Keratinocyte (primary cell): ENCODE results near the gene CACNG4. TPM values are rescaled to one million over a fixed set of nuclear protein-coding genes. Genes with fewer than 3 reads are reported as not detected.

Experiments
- DNase-seq: peaks from one replicate; pipeline ENCODE4 v3.0.0-alpha.2; 2011; ENCODE audit warnings: low read depth, missing footprints, low spot score
- FAIRE-seq: peaks from 2 replicates; lab custom pipeline; 2011; peaks lifted over from hg19 to GRCh38; lab: Jason Lieb, UNC
- H2AFZ ChIP-seq: 2 replicates; pipeline ENCODE4 v1.6.0; 2012; ENCODE audit warnings: low read length, control low read depth, inconsistent platforms; ENCODE audit not compliant: control insufficient read depth
- H3K27ac ChIP-seq: 2 replicates; pipeline ENCODE4 v1.5.1; 2011; ENCODE audit warnings: low read length; ENCODE audit not compliant: control insufficient read depth, insufficient read depth
- H3K27me3 ChIP-seq: 3 replicates; pipeline ENCODE4 v1.6.0; 2011; ENCODE audit warnings: low read length; ENCODE audit not compliant: control insufficient read depth, insufficient read depth; ENCODE audit errors: extremely low read depth
- H3K36me3 ChIP-seq, 2 experiments: 2 replicates in 1 of 2; 3 replicates in 1 of 2; pipeline ENCODE4 v1.5.1; 2011; ENCODE audit warnings: low read length in 2 of 2, mild to moderate bottlenecking in 1 of 2; ENCODE audit not compliant: control insufficient read depth in 2 of 2, insufficient read depth in 2 of 2; ENCODE audit errors: extremely low read depth in 1 of 2
- H3K4me1 ChIP-seq: 3 replicates; pipeline ENCODE4 v1.5.1; 2011; ENCODE audit warnings: low read length; ENCODE audit not compliant: control insufficient read depth, insufficient read depth; ENCODE audit errors: extremely low read depth
- H3K4me2 ChIP-seq: 3 replicates; pipeline ENCODE4 v1.6.0; 2011; ENCODE audit warnings: low read depth, low read length; ENCODE audit not compliant: control insufficient read depth, insufficient read depth; ENCODE audit errors: extremely low read depth
- H3K4me3 ChIP-seq, 3 experiments: fragments of 200-600 bp in 1 of 3; sonication (generic) in 1 of 3; 2 replicates in 2 of 3; 3 replicates in 1 of 3; pipeline ENCODE4 v1.5.1; 2011 to 2016; ENCODE audit warnings: low read length in 3 of 3, mild to moderate bottlenecking in 3 of 3, control low read depth in 2 of 3, inconsistent platforms in 1 of 3, low read depth in 1 of 3, mixed read lengths in 1 of 3, mixed run types in 1 of 3, moderate library complexity in 1 of 3; ENCODE audit not compliant: control insufficient read depth in 2 of 3, insufficient read depth in 2 of 3; ENCODE audit errors: extremely low read depth in 1 of 3
- H3K79me2 ChIP-seq: 2 replicates; pipeline ENCODE4 v1.6.0; 2012; ENCODE audit warnings: low read length; ENCODE audit not compliant: control insufficient read depth, insufficient read depth
- H3K9ac ChIP-seq: 3 replicates; pipeline ENCODE4 v1.6.0; 2011; ENCODE audit warnings: low read length; ENCODE audit not compliant: control insufficient read depth, insufficient read depth; ENCODE audit errors: extremely low read depth
- H3K9me1 ChIP-seq: 3 replicates; pipeline ENCODE4 v1.6.0; 2011; ENCODE audit warnings: low read length; ENCODE audit not compliant: control insufficient read depth, insufficient read depth; ENCODE audit errors: extremely low read depth
- H3K9me3 ChIP-seq: 2 replicates; pipeline ENCODE4 v1.5.1; 2012; ENCODE audit warnings: low read depth, low read length; ENCODE audit not compliant: control insufficient read depth
- H4K20me1 ChIP-seq: 3 replicates; pipeline ENCODE4 v1.6.0; 2011; ENCODE audit warnings: low read length; ENCODE audit not compliant: control insufficient read depth, insufficient read depth; ENCODE audit errors: extremely low read depth
- CTCF ChIP-seq, 3 experiments: IDR thresholded peaks in 1 of 3; conservative IDR thresholded peaks in 1 of 3; optimal IDR thresholded peaks in 1 of 3; 2 replicates in 2 of 3; 3 replicates in 1 of 3; pipeline versions ENCODE3 to v1.5.1; 2011; ENCODE audit warnings: low read length in 3 of 3, mild to moderate bottlenecking in 3 of 3, moderate library complexity in 2 of 3, control low read depth in 1 of 3, inconsistent platforms in 1 of 3; ENCODE audit not compliant: insufficient read depth in 2 of 3; ENCODE audit errors: extremely low read depth in 1 of 3
- EZH2 ChIP-seq: IDR thresholded peaks from one replicate; pipeline ENCODE4 v1.6.1; 2012; ENCODE audit warnings: inconsistent platforms, mild to moderate bottlenecking, low read length, moderate library complexity
- dilution Hi-C: fragments of 300-500 bp; cut with MboI; formaldehyde crosslinking; loops from one replicate; pipeline ENCODE4 v1.7.0; 2020; ENCODE audit warnings: low sequenced_read_pairs; ENCODE audit not compliant: extremely low pct_ligation_motif_present
- polyA plus RNA-seq, 5 experiments: library from polyadenylated mRNA; depleted of rRNA in 3 of 5; stranded (reverse) in 3 of 5; stranded (forward) in 1 of 5; unstranded in 1 of 5; fragments of >200 nt; gene quantifications; 1 replicate in 1 of 5; 2 replicates in 3 of 5; 3 replicates in 1 of 5; pipeline versions ENCODE4 v1.2.1 to v1.2.3, GENCODE V29; 2011 to 2012; ENCODE audit warnings: missing spikeins in 2 of 5, low read depth in 1 of 5, low replicate concordance in 1 of 5

Gene CACNG4
- polyA plus RNA-seq, 1 donor (not counting 4 experiments of a cell fraction or from before 2014, with no cell fraction given), result not detected

GRCh38 chr17:67059372-67059771, 94.9 kb downstream of the CACNG4 start:
- TF ChIP-seq CTCF (optimal IDR thresholded peaks at IDR 0.05 in 1 of 3, IDR thresholded peaks at IDR 0.05 in 1 of 3, conservative IDR thresholded peaks at IDR 0.05 in 1 of 3; ENCODE audit: extremely low read depth in 1 of 3, insufficient read depth in 2 of 3, low read length in 3 of 3) (no peak), EZH2 (no peak)
- dilution Hi-C loops, result no loop called here

GRCh38 chr17:67063141-67063540, 98.6 kb downstream of the CACNG4 start:
- H3K4me3 ChIP-seq, result no peak overlapping the region
- TF ChIP-seq CTCF (optimal IDR thresholded peaks at IDR 0.05 in 1 of 3, IDR thresholded peaks at IDR 0.05 in 1 of 3, conservative IDR thresholded peaks at IDR 0.05 in 1 of 3; ENCODE audit: extremely low read depth in 1 of 3, insufficient read depth in 2 of 3, low read length in 3 of 3), result no peak
- TF ChIP-seq EZH2, result no peak
- H3K27me3 ChIP-seq, result no peaks in the 10 kb centered on the region
- no peaks in the 10 kb centered on the region for H3K9me1 ChIP-seq
- dilution Hi-C loops, result no loop called here
- H3K36me3 ChIP-seq, result no peaks in the 10 kb centered on the region
- no peaks in the 10 kb centered on the region for H4K20me1 ChIP-seq
- H2AFZ ChIP-seq, result no peak overlapping the region
- H3K9ac ChIP-seq, result no peak overlapping the region
- no peaks in the 10 kb centered on the region for H3K4me1 ChIP-seq
- DNase-seq, result no peak
- no peaks in the 10 kb centered on the region for H3K9me3 ChIP-seq
- no peaks in the 10 kb centered on the region for H3K79me2 ChIP-seq
- FAIRE-seq, result no peak
- H3K4me2 ChIP-seq, result no peak overlapping the region
- H3K27ac ChIP-seq, result no peak overlapping the region

More at GRCh38 chr17:67059372-67059771, 94.9 kb downstream of the CACNG4 start:
- H2AFZ ChIP-seq, result no peak overlapping the region
- no peak overlapping the region for H3K4me3 ChIP-seq
- no peaks in the 10 kb centered on the region for H3K9me1 ChIP-seq
- H3K27me3 ChIP-seq, result no peaks in the 10 kb centered on the region
- no peak for FAIRE-seq
- no peak overlapping the region for H3K9ac ChIP-seq
- no peak for DNase-seq
- no peaks in the 10 kb centered on the region for H3K79me2 ChIP-seq
- H3K27ac ChIP-seq, result no peak overlapping the region
- H3K4me1 ChIP-seq, result no peaks in the 10 kb centered on the region
- no peak overlapping the region for H3K4me2 ChIP-seq
- no peaks in the 10 kb centered on the region for H3K36me3 ChIP-seq
- no peaks in the 10 kb centered on the region for H4K20me1 ChIP-seq
- H3K9me3 ChIP-seq, result no peaks in the 10 kb centered on the region
